ENCODE measurements around the gene RTP3.

Gene RTP3

DNA sequence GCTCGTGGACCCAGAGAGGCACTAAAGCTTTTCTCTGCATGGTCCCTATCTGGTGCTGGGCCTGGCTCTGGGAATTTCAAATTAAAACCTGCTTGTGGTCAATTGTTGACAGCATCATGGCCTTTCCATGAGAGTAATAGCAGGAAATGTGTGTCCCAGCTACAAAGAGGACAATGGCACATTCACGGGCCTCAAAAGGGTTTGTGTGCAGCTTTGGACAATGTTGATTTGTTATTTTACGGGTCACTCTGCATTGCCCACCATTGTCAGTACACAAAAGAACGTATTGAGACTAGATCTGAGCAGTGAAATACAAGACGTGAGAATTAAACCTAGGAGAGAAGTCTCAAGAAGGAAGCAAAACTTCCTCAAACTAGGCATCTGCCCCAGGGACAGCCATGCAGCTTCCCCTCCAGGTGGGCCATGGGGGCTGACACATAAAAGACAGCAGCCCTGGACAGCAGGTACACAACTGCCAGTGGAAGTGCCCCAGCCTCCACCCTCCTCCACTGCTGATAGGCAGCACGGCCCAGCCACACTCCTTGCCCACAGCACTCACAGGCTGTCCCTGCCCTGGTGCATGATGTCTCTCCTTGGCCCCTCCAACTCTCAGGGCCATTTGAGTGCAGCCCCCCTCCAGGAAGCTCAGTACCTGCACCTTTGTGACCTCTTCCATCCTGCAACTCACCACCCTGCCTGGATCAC is 17.1 kb upstream of the RTP3 start:
- Histone ChIP-seq H3K27me3 (ENCODE audit: insufficient read depth, low read depth) (no peaks in the 10 kb centered on the region), H3K27ac (no peak overlapping the region), H2AFZ (ENCODE audit: low read depth) (no peak overlapping the region), H3K36me3 (ENCODE audit: insufficient read depth) (no peaks in the 10 kb centered on the region), H3K4me2 (no peak overlapping the region), H3K9ac (no peak overlapping the region), H3K4me3 (IDR thresholded peaks at IDR 0.05; ENCODE audit: insufficient read depth, low read depth, low read length) (no peak overlapping the region), H3K79me2 (ENCODE audit: insufficient read depth, low read depth) (no peaks in the 10 kb centered on the region), H3K4me1 (ENCODE audit: low read depth, poor library complexity, severe bottlenecking) (no peaks in the 10 kb centered on the region), H4K20me1 (ENCODE audit: insufficient read depth) (no peaks in the 10 kb centered on the region)
- no peak for TF ChIP-seq CTCF (conservative IDR thresholded peaks at IDR 0.05; ENCODE audit: low read depth, low read length)

- H3K9ac ChIP-seq: no peak overlapping the region
- no peak overlapping the region for H3K4me3 ChIP-seq (IDR thresholded peaks at IDR 0.05; ENCODE audit: insufficient read depth, low read depth, low read length)
Observed at GRCh38 chr3:46481636-46482035, 16.1 kb upstream of the RTP3 start.

GRCh38 chr3:46482632-46483350 is 15.0 kb upstream of the RTP3 start:
- Histone ChIP-seq H3K27ac (no peak overlapping the region), H4K20me1 (ENCODE audit: insufficient read depth) (no peaks in the 10 kb centered on the region), H3K27me3 (ENCODE audit: insufficient read depth, low read depth) (no peaks in the 10 kb centered on the region), H3K4me1 (ENCODE audit: low read depth, poor library complexity, severe bottlenecking) (no peaks in the 10 kb centered on the region), H3K79me2 (ENCODE audit: insufficient read depth, low read depth) (no peaks in the 10 kb centered on the region), H2AFZ (ENCODE audit: low read depth) (no peak overlapping the region), H3K4me2 (no peak overlapping the region), H3K4me3 (IDR thresholded peaks at IDR 0.05; ENCODE audit: insufficient read depth, low read depth, low read length) (no peak overlapping the region), H3K9ac (no peak overlapping the region), H3K36me3 (ENCODE audit: insufficient read depth) (no peaks in the 10 kb centered on the region)
- no peak for TF ChIP-seq CTCF (conservative IDR thresholded peaks at IDR 0.05; ENCODE audit: low read depth, low read length)

More at GRCh38 chr3:46481636-46482035, 16.1 kb upstream of the RTP3 start:
- Histone ChIP-seq H4K20me1 (ENCODE audit: insufficient read depth) (no peaks in the 10 kb centered on the region), H2AFZ (ENCODE audit: low read depth) (no peak overlapping the region), H3K27me3 (ENCODE audit: insufficient read depth, low read depth) (no peaks in the 10 kb centered on the region), H3K4me1 (ENCODE audit: low read depth, poor library complexity, severe bottlenecking) (no peaks in the 10 kb centered on the region), H3K4me2 (no peak overlapping the region), H3K36me3 (ENCODE audit: insufficient read depth) (no peaks in the 10 kb centered on the region), H3K27ac (no peak overlapping the region), H3K79me2 (ENCODE audit: insufficient read depth, low read depth) (no peaks in the 10 kb centered on the region)
- TF ChIP-seq CTCF (conservative IDR thresholded peaks at IDR 0.05; ENCODE audit: low read depth, low read length): no peak

GRCh38 chr3:46483825-46484224 is 14.0 kb upstream of the RTP3 start:
- Histone ChIP-seq H3K4me2 (no peak overlapping the region), H3K4me3 (IDR thresholded peaks at IDR 0.05; ENCODE audit: insufficient read depth, low read depth, low read length) (no peak overlapping the region), H3K27ac (no peak overlapping the region), H3K79me2 (ENCODE audit: insufficient read depth, low read depth) (no peaks in the 10 kb centered on the region), H3K9ac (no peak overlapping the region), H3K27me3 (ENCODE audit: insufficient read depth, low read depth) (no peaks in the 10 kb centered on the region), H3K4me1 (ENCODE audit: low read depth, poor library complexity, severe bottlenecking) (peaks cover under 1% of the 10 kb centered on the region), H4K20me1 (ENCODE audit: insufficient read depth) (no peaks in the 10 kb centered on the region), H2AFZ (ENCODE audit: low read depth) (no peak overlapping the region), H3K36me3 (ENCODE audit: insufficient read depth) (no peaks in the 10 kb centered on the region)
- no peak for TF ChIP-seq CTCF (conservative IDR thresholded peaks at IDR 0.05; ENCODE audit: low read depth, low read length)

Measured in KMS-11 (cell line).